GM21786 (cell line): ENCODE measurements around the gene LAMC3.
"Not testable (repeated sequence)": the region's sequence is repeated elsewhere in the genome, so short reads cannot be mapped to it uniquely, and the experiment has no call there.

Source experiments
- ATAC-seq: cut with Tn5 transposase; IDR thresholded peaks from one replicate; pipeline ENCODE4 v1.9.1; 2021; ENCODE audit not compliant: unreplicated experiment

The LAMC3 gene

GRCh38 chr9:130990978-130991777 lies 17.8 kb upstream of the LAMC3 start:
- no peak for ATAC-seq

- ATAC-seq = no peak
These were observed 16.9 kb upstream of the LAMC3 start for GRCh38 chr9:130991778-130992681.

- no peak for ATAC-seq
These were observed 16.3 kb upstream of the LAMC3 start for GRCh38 chr9:130992682-130993032.

- ATAC-seq = no peak
These were observed 15.5 kb upstream of the LAMC3 start for GRCh38 chr9:130993303-130994030.

- ATAC-seq = no peak
These were observed 14.6 kb upstream of the LAMC3 start for GRCh38 chr9:130994135-130995085.

- no peak for ATAC-seq
These were observed 13.6 kb upstream of the LAMC3 start for GRCh38 chr9:130995086-130996011.

- ATAC-seq = no peak
These were observed 12.8 kb upstream of the LAMC3 start for GRCh38 chr9:130996205-130996604.

- ATAC-seq = no peak
These were observed 12.1 kb upstream of the LAMC3 start for GRCh38 chr9:130996676-130997394.

GRCh38 chr9:130997395-130997684 lies 11.6 kb upstream of the LAMC3 start:
- ATAC-seq = no peak

GRCh38 chr9:130997925-130998596 lies 10.9 kb upstream of the LAMC3 start:
- no peak for ATAC-seq

GRCh38 chr9:130998597-130999244 lies 10.3 kb upstream of the LAMC3 start:
- no peak for ATAC-seq

GRCh38 chr9:130999245-130999623 lies 9.7 kb upstream of the LAMC3 start:
- no peak for ATAC-seq

GRCh38 chr9:131000526-131000925 lies 8.4 kb upstream of the LAMC3 start:
- not testable (repeated sequence) for ATAC-seq

GRCh38 chr9:131001021-131001420 lies 8.0 kb upstream of the LAMC3 start:
- ATAC-seq = no peak

- ATAC-seq = no peak
These were observed 7.0 kb upstream of the LAMC3 start for GRCh38 chr9:131001990-131002389.

- ATAC-seq = no peak
These were observed 2.4 kb upstream of the LAMC3 start for GRCh38 chr9:131006601-131007000.

GRCh38 chr9:131008086-131008485 lies 888 bp upstream of the LAMC3 start:
- no peak for ATAC-seq

GRCh38 chr9:131008563-131008908 lies 438 bp upstream of the LAMC3 start:
- ATAC-seq = no peak
